ENCODE measurements around the gene GRAMD1A. TPM values are rescaled to one million over a fixed set of nuclear protein-coding genes. Genes with fewer than 3 reads are reported as not detected.
A peak's percentile ranks its signal among the peaks of the same experiment; 100 is the strongest.

The GRAMD1A gene
- total and polyA plus RNA-seq, 8 donors = 92.7 to 137 (median 116) TPM

GRCh38 chr19:35034588-35035382 lies 34.7 kb downstream of the GRAMD1A start:
- Histone ChIP-seq H3K27ac (no peak overlapping the region), H3K9me3 (no peaks in the 10 kb centered on the region), H3K36me3 (peaks cover 0 to 10% of the 10 kb centered on the region in 2 donors), H3K27me3 (peaks cover 0 to 42% of the 10 kb centered on the region in 2 donors), H3K4me1 (peaks cover 1 to 43% of the 10 kb centered on the region in 2 donors), H3K4me3 (no peak overlapping the region)
- TF ChIP-seq, protein P1, sequence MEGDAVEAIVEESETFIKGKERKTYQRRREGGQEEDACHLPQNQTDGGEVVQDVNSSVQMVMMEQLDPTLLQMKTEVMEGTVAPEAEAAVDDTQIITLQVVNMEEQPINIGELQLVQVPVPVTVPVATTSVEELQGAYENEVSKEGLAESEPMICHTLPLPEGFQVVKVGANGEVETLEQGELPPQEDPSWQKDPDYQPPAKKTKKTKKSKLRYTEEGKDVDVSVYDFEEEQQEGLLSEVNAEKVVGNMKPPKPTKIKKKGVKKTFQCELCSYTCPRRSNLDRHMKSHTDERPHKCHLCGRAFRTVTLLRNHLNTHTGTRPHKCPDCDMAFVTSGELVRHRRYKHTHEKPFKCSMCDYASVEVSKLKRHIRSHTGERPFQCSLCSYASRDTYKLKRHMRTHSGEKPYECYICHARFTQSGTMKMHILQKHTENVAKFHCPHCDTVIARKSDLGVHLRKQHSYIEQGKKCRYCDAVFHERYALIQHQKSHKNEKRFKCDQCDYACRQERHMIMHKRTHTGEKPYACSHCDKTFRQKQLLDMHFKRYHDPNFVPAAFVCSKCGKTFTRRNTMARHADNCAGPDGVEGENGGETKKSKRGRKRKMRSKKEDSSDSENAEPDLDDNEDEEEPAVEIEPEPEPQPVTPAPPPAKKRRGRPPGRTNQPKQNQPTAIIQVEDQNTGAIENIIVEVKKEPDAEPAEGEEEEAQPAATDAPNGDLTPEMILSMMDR (IDR thresholded peaks at IDR 0.05) = no peak
- no peak for ATAC-seq
- no peak for DNase-seq
- intact Hi-C loops (cut with DNase I) = no loop called here

- H3K4me3 ChIP-seq = no peak overlapping the region
- H3K36me3 ChIP-seq = peaks cover 0 to 10% of the 10 kb centered on the region in 2 donors
- DNase-seq (no peak), ATAC-seq (no peak)
- peak overlapping the region; percentile 42 to 50 for H3K27ac ChIP-seq
- peaks cover 0 to 26% of the 10 kb centered on the region in 2 donors for H3K27me3 ChIP-seq
- H3K9me3 ChIP-seq = no peaks in the 10 kb centered on the region
- peaks cover 18 to 53% of the 10 kb centered on the region in 2 donors for H3K4me1 ChIP-seq
- intact Hi-C loops (cut with DNase I) = no loop called here
- TF ChIP-seq, protein P1 (IDR thresholded peaks at IDR 0.05) = no peak
Observed at GRCh38 chr19:35037716-35038622, 37.8 kb downstream of the GRAMD1A start.

DNA sequence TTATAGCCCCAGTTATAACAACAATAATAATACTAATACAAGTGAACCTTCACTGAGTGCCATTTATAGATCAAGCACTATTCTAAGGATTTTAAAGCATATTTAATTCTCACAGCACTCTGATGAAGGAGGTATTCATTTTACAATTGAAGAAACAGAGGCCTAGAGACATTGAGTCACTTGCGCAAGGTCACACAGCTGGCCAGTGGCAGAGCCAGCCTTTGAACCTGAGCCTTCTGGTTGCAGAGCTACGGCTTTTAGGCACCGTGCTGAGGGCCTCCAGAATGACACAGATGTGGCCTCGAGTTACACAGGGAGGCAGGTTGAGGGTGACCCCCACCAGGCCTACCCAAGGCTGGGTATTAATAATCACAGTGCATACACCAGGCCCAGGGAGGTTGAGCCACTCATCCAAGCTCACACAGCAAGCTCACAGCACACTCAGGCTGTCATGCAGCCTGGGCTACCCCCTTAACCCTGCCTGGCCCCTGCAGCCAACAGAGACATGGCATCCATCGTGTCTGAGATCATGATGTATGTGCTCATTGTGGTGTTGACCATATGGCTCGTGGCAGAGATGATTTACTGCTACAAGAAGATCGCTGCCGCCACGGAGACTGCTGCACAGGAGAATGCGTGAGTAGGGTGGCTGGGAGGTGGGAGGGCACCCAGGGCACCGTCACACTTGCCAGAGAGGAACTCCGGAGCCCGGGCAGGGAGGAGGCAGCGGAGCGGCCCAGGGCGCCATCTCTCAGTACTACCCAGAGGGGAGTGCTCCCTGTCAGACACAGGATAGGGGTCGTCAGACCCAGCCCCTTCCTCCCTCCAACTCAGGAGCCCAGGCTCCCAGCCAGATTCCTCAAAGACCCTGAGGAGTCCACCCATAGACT lies 38.7 kb downstream of the GRAMD1A start:
- peaks cover 18 to 53% of the 10 kb centered on the region in 2 donors for H3K4me1 ChIP-seq
- ATAC-seq (no peak), DNase-seq (no peak)
- no peak overlapping the region for H3K27ac ChIP-seq
- H3K36me3 ChIP-seq = peaks cover 0 to 2% of the 10 kb centered on the region in 2 donors
- peaks cover 0 to 25% of the 10 kb centered on the region in 2 donors for H3K27me3 ChIP-seq
- TF ChIP-seq, protein P1 (IDR thresholded peaks at IDR 0.05) = no peak
- intact Hi-C loops (cut with DNase I) = no loop called here
- no peaks in the 10 kb centered on the region for H3K9me3 ChIP-seq
- no peak overlapping the region for H3K4me3 ChIP-seq

DNA sequence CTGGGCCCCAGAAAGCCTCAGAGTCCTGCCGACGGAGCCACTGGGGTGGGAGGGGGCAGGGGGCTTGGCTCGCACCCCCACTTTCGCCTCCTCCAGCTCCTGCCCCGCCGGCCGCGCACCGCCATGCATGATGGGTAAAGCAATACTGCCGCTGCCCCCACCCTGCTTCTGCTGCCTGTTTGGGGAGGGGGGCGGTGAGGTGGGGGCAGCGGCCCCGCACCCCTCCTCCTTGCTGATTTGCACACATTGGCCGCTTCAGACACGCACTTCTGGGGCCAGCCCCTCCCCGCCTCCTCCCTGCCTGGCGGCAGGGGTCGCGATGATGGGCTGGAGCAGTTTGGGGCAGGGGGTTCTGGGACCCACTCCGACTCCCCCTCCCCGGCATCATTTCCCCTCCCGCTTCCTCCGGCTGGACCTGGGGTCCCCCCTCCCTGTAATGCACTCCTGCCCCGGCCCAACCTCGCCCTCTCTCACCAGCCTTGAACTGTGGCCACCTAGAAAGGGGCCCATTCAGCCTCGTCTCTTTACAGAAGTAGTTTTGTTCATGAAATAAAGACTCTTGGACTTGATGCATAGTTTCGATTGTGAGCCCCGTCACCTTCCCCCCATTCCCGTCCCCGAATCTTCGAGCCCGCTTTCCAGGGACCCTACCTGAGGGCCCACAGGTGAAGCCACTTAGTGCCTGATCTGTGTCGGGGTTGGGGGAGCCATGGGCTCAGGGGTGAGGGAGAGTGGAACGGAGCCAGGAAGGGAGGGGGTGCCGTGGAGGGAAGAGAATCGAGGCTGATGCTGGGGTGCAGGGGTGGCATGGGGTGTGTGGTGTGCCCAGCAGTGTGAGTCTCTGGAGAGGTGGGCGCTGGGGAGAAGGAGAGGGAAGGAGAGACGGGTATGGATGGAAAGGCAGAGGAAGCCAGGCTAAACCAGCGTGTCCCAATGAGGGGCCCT lies 40.0 kb downstream of the GRAMD1A start:
- peaks cover 18 to 53% of the 10 kb centered on the region in 2 donors for H3K4me1 ChIP-seq

More for the DNA sequence above, 40.0 kb downstream of the GRAMD1A start:
- TF ChIP-seq, protein P1 (IDR thresholded peaks at IDR 0.05) = no peak
- peak in 1 of 4 donors; percentile 83 for DNase-seq
- Histone ChIP-seq H3K9me3 (no peaks in the 10 kb centered on the region), H3K36me3 (no peaks in the 10 kb centered on the region), H3K27me3 (peaks cover 0 to 25% of the 10 kb centered on the region in 2 donors), H3K27ac (peak overlapping the region; percentile 62 to 63), H3K4me3 (peak overlapping the region; percentile 5 to 28)
- ATAC-seq = no peak
- intact Hi-C loops (cut with DNase I) = no loop called here
